GM12874 (cell line): Measurements from ENCODE around the gene ETDB.

Experiments used
- CTCF ChIP-seq: IDR thresholded peaks from 2 replicates; pipeline ENCODE4 v1.5.1; 2011; ENCODE audit warnings: low read depth, mild to moderate bottlenecking, control low read depth, low read length, moderate library complexity; ENCODE audit not compliant: insufficient read depth

Gene ETDB

GRCh38 chrX:135095715-135096114 is 24.6 kb downstream of the ETDB start:
- no peak for TF ChIP-seq CTCF

- TF ChIP-seq CTCF: no peak
These were observed 25.6 kb downstream of the ETDB start for GRCh38 chrX:135094726-135095125.

GRCh38 chrX:135089126-135089525 is 31.2 kb downstream of the ETDB start:
- TF ChIP-seq CTCF: no peak

GRCh38 chrX:135087867-135088266 is 32.5 kb downstream of the ETDB start:
- TF ChIP-seq CTCF: no peak

GRCh38 chrX:135086197-135086854 is 34.0 kb downstream of the ETDB start:
- TF ChIP-seq CTCF: peak; percentile 41; the same call in 1 of the 2 replicates

GRCh38 chrX:135081693-135082404 is 38.5 kb downstream of the ETDB start:
- no peak for TF ChIP-seq CTCF
